Central memory CD8-positive, alpha-beta T cell (primary cell): Measurements from ENCODE around the gene ANKS4B.
"Not testable (repeated sequence)": the region's sequence is repeated elsewhere in the genome, so short reads cannot be mapped to it uniquely, and the experiment has no call there.

ENCODE experiments used
- ATAC-seq: fragments of 150-1000 bp; cut with Tn5 transposase; replicated peaks from 2 replicates; pipeline ENCODE4 v1.10.0; 2022; ENCODE audit warnings: mild to moderate bottlenecking, moderate FRiP score, moderate number of reproducible peaks; ENCODE audit not compliant: poor library complexity, severe bottlenecking; ENCODE audit errors: extremely low read depth
- DNase-seq, 2 donors: peaks; one replicate each; pipeline ENCODE4 v3.0.0; 2021; ENCODE audit warnings: low spot score in 2 of 2
- H3K27ac Mint-ChIP-seq: one replicate; pipeline ENCODE4 v1.8.0; 2022; ENCODE audit warnings: low read depth, mild to moderate bottlenecking, moderate library complexity, mixed read lengths
- H3K27me3 Mint-ChIP-seq: one replicate; pipeline ENCODE4 v1.8.0; 2022; ENCODE audit warnings: mixed read lengths
- H3K36me3 Mint-ChIP-seq: one replicate; pipeline ENCODE4 v1.8.0; 2022; ENCODE audit warnings: mild to moderate bottlenecking, moderate library complexity, mixed read lengths; ENCODE audit not compliant: insufficient read depth
- H3K4me1 Mint-ChIP-seq: one replicate; pipeline ENCODE4 v1.8.0; 2022; ENCODE audit warnings: mixed read lengths
- H3K4me3 Mint-ChIP-seq: one replicate; pipeline ENCODE4 v1.8.0; 2022; ENCODE audit warnings: mild to moderate bottlenecking, moderate library complexity, mixed read lengths
- H3K9me3 Mint-ChIP-seq: one replicate; pipeline ENCODE4 v1.8.0; 2022; ENCODE audit warnings: mixed read lengths

Gene ANKS4B

DNA sequence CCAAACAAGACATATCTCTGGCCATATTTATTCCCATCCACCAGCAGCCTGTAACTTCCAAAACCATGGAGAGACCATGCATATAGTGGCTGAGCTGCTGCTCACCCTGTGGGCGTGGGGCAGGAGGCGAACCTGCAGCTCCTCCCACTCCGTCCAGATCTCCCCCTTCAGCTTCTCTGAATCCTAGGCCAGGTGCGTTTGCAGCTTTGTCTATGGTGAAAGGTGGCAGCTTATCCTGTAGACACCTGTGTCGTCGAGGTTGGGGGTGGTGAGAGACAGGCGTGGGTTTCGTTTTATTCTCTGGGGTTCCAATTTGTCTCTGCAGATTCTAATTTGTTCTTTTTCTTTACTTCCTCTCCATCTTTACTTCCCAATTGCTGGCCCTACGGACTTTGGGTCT, 9.7 kb upstream of the ANKS4B start:
- Mint-ChIP-seq H3K36me3 (no peaks in the 10 kb centered on the region), H3K27ac (no peak overlapping the region), H3K27me3 (peaks cover 76% of the 10 kb centered on the region), H3K4me1 (no peaks in the 10 kb centered on the region), H3K9me3 (no peaks in the 10 kb centered on the region), H3K4me3 (no peak overlapping the region)
- ATAC-seq (no peak), DNase-seq (no peak)

DNA sequence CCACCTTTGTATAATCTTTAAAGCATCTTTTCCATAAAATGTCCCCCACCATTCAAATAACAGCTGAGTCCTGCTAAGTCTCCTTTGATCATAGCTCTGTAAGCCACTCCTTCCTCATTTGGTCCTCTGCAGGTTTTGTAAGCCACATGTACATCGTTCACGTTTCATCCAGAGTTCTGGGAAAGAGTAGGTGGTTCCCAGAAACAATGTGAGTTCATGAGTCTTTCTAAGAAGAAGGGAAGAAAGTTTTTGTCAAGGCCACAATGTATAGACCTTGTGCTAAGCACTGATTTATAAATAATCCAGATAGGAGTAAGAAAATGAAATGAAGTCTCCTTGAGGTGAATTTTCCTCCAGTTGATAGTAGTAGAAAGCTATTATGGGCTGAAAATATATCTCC, 8.7 kb upstream of the ANKS4B start:
- no peak for DNase-seq
- peaks cover 86% of the 10 kb centered on the region for H3K27me3 Mint-ChIP-seq
- no peak overlapping the region for H3K4me3 Mint-ChIP-seq

DNA sequence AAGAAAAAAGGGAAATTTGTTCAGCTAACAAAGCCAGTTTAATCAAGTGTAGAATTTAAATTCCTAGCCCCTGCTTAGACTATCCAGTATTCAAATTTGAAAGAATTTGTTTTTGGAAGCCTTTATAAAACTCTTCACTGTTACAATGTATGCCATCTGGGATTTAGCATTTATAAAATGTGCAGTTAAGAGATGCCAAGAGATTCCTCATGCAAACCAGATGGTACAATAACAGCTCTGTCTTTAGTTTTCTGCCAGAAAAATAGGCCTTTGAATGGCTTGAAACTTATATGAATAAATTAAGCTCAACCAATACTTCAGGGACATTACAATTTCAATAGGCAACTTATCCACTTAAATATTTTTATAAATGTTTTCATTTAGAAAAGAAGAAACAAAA, 6.8 kb upstream of the ANKS4B start:
- DNase-seq (no peak), ATAC-seq (no peak)
- Mint-ChIP-seq H3K36me3 (no peaks in the 10 kb centered on the region), H3K27ac (no peak overlapping the region), H3K4me1 (no peaks in the 10 kb centered on the region), H3K9me3 (no peaks in the 10 kb centered on the region), H3K27me3 (peaks cover 86% of the 10 kb centered on the region), H3K4me3 (no peak overlapping the region)

More for the DNA sequence above, 8.7 kb upstream of the ANKS4B start:
- Mint-ChIP-seq H3K4me1 (no peaks in the 10 kb centered on the region), H3K9me3 (no peaks in the 10 kb centered on the region), H3K27ac (no peak overlapping the region), H3K36me3 (no peaks in the 10 kb centered on the region)
- ATAC-seq: no peak

DNA sequence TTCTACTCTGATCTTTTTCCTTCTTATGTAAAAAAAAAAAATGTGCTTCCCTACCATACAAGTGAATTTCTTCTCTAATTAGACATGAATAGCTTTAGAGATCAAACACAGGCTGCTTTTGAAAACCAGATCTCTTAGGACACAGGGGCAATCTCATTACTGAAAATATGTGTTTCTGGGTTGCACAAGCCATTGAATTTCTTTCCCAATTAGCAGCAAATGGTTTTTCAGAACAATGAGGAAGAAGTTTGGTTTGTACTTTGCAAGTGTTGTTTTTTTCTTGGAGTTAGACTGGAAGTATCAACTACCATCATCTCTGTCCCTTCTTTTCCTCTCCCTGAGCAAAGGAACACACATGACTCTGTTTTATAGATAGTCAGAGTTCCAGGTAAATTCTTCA, 5.6 kb upstream of the ANKS4B start:
- H3K27me3 Mint-ChIP-seq: peaks cover 85% of the 10 kb centered on the region
- no peak overlapping the region for H3K27ac Mint-ChIP-seq
- no peak for ATAC-seq
- H3K4me3 Mint-ChIP-seq: no peak overlapping the region
- DNase-seq: no peak
- H3K9me3 Mint-ChIP-seq: no peaks in the 10 kb centered on the region
- no peaks in the 10 kb centered on the region for H3K36me3 Mint-ChIP-seq
- H3K4me1 Mint-ChIP-seq: no peaks in the 10 kb centered on the region

DNA sequence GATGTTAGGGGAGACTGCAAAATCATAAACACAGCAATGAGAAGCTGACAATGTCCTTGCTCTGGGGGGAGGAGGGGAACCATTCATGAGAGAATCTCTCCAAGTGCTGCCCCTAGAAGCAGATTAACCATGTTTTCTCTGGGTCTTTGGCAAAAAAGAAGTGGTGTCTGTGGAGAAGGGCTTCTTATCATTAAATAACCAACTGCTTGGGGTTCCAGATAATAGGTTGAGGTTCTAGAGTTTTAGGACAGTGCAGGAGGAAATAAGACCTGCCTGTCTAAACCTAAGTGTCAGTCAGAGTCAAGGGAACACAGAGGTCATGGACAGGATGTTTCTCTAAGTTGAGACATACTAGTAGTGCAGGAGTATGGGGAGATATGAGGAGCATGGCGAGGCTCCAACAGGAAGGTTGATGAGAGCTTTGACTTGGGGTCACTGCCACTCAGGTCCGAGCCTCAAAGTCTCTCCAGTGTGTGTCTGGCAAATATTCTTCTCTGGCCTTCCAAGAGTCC, 5.1 kb upstream of the ANKS4B start:
- no peaks in the 10 kb centered on the region for H3K4me1 Mint-ChIP-seq
- peaks cover 80% of the 10 kb centered on the region for H3K27me3 Mint-ChIP-seq
- H3K27ac Mint-ChIP-seq: no peak overlapping the region
- H3K9me3 Mint-ChIP-seq: no peaks in the 10 kb centered on the region
- H3K36me3 Mint-ChIP-seq: no peaks in the 10 kb centered on the region
- no peak for DNase-seq
- H3K4me3 Mint-ChIP-seq: no peak overlapping the region
- ATAC-seq: no peak

DNA sequence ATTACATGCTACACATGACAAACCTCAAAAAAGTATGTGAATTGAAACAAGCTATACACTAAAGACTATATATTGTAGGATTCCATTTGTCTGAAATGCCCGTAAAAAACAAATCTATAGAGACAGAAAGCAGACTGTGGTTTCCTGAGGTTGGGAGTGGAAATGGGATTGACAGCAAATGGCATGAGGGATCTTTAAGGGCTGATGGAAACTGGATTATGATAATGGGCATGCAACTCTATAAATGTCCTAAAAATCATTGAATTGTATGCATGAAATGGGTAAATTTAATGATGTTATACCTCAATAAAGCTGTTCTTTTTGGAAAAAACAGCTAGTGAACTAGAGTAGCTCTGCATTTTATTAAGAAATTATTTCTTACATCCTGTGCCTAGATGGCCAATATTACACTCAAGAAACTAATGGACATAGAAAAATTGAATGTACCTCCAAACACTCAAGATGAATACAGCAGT, 416 bp upstream of the ANKS4B start:
- DNase-seq: no peak
- H3K36me3 Mint-ChIP-seq: no peaks in the 10 kb centered on the region
- ATAC-seq: no peak
- H3K9me3 Mint-ChIP-seq: no peaks in the 10 kb centered on the region
- no peaks in the 10 kb centered on the region for H3K4me1 Mint-ChIP-seq
- H3K4me3 Mint-ChIP-seq: no peak overlapping the region
- H3K27me3 Mint-ChIP-seq: peaks cover 67% of the 10 kb centered on the region
- H3K27ac Mint-ChIP-seq: no peak overlapping the region

DNA sequence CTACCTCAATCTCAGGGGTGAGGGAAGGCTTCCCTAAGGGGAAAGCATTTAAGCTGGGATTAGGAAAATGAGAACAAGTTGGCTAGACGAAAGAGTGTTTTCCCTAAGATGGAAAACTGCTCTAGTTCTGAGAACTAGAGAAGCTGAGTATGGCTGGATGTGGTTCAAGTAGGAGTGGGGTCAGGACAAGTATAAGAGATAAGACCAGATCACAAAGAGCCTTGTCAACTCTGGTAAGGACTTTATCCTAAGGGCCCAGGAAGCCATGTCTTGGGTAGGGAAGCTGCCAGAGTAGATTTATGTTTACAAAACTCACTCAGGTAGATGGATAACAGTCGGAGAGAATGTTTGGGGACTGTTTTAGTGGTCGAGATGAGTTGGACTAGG, 1.7 kb downstream of the ANKS4B start:
- H3K27me3 Mint-ChIP-seq: peaks cover 46% of the 10 kb centered on the region
- H3K36me3 Mint-ChIP-seq: no peaks in the 10 kb centered on the region
- no peaks in the 10 kb centered on the region for H3K9me3 Mint-ChIP-seq
- no peak overlapping the region for H3K27ac Mint-ChIP-seq
- DNase-seq: no peak
- no peaks in the 10 kb centered on the region for H3K4me1 Mint-ChIP-seq
- ATAC-seq: no peak
- no peak overlapping the region for H3K4me3 Mint-ChIP-seq

DNA sequence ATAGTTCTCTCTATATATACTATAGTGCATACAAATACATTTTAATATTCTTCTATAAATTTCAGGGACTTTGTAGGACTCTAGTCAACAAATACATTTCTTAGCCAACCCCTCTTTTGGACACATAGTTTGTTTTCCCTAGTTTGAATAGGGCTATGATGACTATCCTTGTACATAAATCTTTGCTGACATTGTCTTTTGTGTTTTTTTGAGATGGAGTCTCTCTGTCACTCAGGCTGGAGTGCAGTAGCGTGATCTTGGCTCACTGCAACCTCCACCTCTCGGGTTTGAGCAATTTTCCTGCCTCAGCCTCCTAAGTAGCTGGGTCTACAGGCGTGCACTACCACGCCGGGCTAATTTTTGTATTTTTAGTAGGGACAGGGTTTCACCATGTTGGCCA, 3.3 kb downstream of the ANKS4B start:
- H3K4me1 Mint-ChIP-seq: no peaks in the 10 kb centered on the region
- H3K36me3 Mint-ChIP-seq: no peaks in the 10 kb centered on the region
- no peak for ATAC-seq
- no peak for DNase-seq
- no peak overlapping the region for H3K27ac Mint-ChIP-seq
- H3K27me3 Mint-ChIP-seq: peaks cover 30% of the 10 kb centered on the region
- H3K9me3 Mint-ChIP-seq: no peaks in the 10 kb centered on the region
- no peak overlapping the region for H3K4me3 Mint-ChIP-seq

DNA sequence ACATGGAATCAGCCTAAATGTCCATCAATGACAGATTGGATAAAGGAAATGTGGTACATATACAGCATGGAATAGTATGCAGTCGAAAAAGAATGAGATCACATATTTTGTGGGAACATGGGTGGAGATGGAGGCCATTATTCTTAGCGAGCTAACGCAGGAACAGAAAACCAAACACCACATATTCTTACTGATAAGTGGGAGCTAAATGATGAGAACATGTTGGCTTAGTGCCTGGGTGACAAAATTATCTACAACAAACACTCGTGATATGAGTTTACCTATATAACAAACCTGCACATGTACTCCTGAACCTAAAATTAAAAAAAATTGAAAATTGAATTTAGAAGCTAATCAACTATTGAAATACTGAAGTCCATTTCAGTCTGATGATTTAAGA, 6.1 kb downstream of the ANKS4B start:
- H3K9me3 Mint-ChIP-seq: no peaks in the 10 kb centered on the region
- H3K4me3 Mint-ChIP-seq: no peak overlapping the region
- no peak overlapping the region for H3K27ac Mint-ChIP-seq
- DNase-seq (no peak), ATAC-seq (no peak)
- H3K36me3 Mint-ChIP-seq: no peaks in the 10 kb centered on the region
- no peaks in the 10 kb centered on the region for H3K4me1 Mint-ChIP-seq
- H3K27me3 Mint-ChIP-seq: peaks cover 21% of the 10 kb centered on the region

DNA sequence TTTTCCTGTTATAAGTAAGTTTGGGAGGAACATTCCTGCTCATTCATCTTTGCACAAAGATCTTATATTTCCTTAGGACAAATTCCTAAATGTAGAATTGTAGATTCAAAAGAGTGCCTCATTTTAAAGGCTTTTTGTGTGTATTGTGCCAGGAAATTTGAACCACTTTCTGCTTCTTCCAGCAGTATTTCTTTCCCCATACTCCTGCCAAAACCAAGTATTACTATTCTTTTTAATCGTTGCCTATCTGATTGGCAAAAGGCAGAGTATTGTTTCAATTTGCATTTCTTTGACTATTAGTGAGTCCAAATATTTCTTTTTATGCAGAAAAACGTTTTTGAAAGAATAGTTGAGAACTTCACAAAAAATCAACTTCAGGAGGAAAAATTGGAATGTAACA, 9.3 kb downstream of the ANKS4B start:
- Mint-ChIP-seq H3K36me3 (no peaks in the 10 kb centered on the region), H3K4me1 (no peaks in the 10 kb centered on the region), H3K27me3 (peaks cover 32% of the 10 kb centered on the region), H3K9me3 (no peaks in the 10 kb centered on the region), H3K27ac (no peak overlapping the region), H3K4me3 (no peak overlapping the region)
- ATAC-seq: no peak
- DNase-seq: no peak

DNA sequence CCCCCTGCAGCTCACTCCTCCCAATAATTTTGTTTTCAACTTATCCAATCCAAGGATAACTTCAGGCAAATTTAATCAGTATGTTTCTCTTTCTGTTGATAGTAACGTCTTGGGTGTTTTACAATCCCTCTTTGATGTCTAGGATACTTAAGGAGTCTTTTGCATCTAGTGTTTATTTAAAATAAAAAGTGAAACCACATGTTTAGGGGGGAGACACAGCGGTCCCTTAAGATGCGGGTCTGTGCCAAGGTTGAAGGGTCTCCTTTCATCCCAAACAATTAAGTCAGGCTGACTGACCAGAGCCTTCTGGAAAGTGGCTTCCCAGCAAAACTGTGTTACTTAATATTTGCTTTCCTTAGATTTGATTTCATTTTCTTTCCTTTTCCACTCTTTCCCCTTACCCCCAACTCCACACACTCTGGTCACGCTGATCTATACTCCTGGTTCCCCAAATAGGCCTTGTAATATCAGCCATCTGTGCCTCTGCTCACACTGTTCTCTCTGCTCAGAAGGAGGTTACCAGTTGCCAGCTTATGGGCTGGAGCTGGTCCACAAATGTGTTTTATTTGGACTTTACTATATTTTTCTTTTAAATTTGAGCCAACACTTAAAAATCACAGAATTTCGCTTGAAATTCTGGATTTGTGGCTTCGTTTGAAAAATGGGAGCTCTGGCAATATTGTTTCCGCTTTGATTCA, 11.2 kb downstream of the ANKS4B start:
- no peak overlapping the region for H3K27ac Mint-ChIP-seq
- peaks cover 46% of the 10 kb centered on the region for H3K27me3 Mint-ChIP-seq
- no peaks in the 10 kb centered on the region for H3K36me3 Mint-ChIP-seq
- no peaks in the 10 kb centered on the region for H3K4me1 Mint-ChIP-seq
- H3K9me3 Mint-ChIP-seq: no peaks in the 10 kb centered on the region
- DNase-seq: no peak
- no peak for ATAC-seq
- no peak overlapping the region for H3K4me3 Mint-ChIP-seq

DNA sequence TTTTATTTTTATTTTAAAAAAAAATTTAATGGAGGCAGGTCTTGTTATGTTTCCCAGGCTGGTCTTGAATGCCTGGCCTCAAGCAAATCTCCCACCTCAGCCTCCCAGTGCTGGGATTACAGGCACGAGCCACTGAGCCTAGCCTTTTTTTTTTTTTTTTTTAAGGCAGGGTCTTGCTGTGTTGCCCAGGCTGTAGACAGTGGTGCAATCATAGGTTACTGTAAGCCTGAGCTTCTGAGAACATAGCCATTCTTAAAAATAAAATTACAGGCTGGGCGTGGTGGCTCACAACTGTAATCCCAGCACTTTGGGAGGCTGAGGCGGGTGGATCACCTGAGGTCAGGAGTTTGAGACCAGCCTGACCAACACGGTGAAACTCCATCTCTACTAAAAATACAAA, 14.7 kb downstream of the ANKS4B start:
- H3K27ac Mint-ChIP-seq, H3K9me3 Mint-ChIP-seq, DNase-seq, H3K36me3 Mint-ChIP-seq, H3K4me1 Mint-ChIP-seq, H3K4me3 Mint-ChIP-seq, ATAC-seq: not testable (repeated sequence)
- H3K27me3 Mint-ChIP-seq: peaks cover 63% of the 10 kb centered on the region

DNA sequence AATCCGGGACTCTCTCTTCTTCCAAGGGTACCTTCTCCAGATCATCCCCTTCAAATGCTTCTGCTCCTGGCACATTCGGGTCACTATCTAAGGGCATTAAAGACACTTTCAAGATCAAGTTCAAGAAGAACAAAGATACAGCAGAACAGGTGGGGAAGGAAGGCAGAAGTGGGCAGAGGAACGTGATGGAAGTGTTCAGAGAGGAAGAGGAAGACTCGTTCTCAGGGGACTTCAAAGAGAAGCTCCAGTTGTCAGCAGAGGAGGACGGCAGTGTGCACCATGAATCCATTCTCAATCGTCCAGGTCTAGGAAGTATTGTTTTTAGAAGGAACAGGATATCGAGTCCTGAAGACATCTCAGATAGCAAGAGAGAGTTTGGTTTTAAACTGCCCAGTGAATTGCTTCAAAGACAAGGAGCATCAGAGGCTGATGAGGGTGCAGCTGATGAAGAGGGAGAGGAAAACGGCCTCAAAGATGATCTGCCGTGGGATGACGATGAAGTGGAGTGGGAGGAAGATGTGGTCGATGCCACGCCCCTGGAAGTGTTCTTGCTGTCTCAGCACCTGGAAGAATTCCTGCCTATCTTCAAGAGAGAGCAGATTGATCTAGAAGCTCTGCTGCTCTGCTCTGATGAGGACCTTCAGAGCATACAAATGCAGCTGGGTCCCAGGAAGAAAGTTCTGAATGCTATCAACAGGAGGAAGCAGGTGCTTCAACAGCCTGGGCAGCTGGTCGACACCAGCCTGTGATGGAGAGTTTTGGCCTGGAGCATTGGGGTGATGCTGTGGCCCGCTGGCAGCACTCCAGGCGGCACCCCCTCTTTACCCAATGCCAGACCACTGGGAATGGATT, 16.8 kb downstream of the ANKS4B start:
- Mint-ChIP-seq H3K27me3 (peaks cover 61% of the 10 kb centered on the region), H3K4me1 (no peaks in the 10 kb centered on the region)

More for the DNA sequence above, 16.8 kb downstream of the ANKS4B start:
- ATAC-seq: no peak
- H3K4me3 Mint-ChIP-seq: no peak overlapping the region
- H3K9me3 Mint-ChIP-seq: no peaks in the 10 kb centered on the region
- DNase-seq: no peak
- H3K27ac Mint-ChIP-seq: no peak overlapping the region
- no peaks in the 10 kb centered on the region for H3K36me3 Mint-ChIP-seq
